Stimulated activated CD8-positive, alpha-beta memory T cell treated with anti-CD3 and anti-CD28 coated beads, Interleukin-4, amount 100 ng/mL, for 24 hours (primary cell): ENCODE measurements around the gene CFAP221.
"Not testable (repeated sequence)": the region's sequence is repeated elsewhere in the genome, so short reads cannot be mapped to it uniquely, and the experiment has no call there.

Experiments used
- DNase-seq: peaks from one replicate; pipeline ENCODE4 v3.0.0-alpha.2; 2020; ENCODE audit warnings: low read depth

The CFAP221 gene

DNA sequence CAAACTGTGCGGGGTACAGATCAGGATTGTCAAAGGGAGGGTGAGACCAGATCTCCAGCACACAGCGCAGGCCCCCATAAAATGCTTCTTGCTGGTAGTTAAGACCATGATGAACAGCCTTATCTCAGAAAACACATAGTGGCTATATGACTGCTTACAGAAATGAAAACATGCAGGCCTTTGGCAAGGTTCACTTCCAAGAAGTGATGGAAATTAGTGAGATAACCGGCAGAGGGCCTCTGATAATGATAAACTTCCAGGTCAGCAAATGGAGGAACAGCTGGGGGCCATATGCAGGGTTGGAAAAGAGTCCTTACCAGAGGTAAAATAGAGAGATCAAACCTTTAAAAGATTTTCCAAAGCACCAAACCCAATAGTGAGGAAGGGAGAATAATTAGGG, 46.6 kb downstream of the CFAP221 start:
- DNase-seq: no peak

DNA sequence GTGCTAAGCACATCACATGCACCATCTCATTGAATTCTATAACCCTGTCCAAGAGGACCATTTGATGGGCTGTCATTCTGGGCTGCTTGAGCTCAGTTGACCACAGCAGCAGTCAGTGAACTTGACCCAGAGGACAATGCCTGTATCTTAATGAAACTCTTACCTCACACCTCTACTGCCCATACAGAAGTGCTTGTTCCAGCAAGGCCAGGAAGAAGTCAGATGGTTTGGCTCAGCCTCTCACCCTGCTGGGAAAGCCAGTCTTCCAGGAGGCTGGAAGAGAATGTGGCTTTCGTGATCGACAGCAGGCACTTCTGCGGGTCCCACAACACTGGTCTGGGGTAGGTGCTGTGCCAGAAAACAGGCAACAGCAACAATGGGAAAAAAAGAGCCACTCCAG, 47.3 kb downstream of the CFAP221 start:
- no peak for DNase-seq

GRCh38 chr2:119592436-119592835, 48.2 kb downstream of the CFAP221 start:
- no peak for DNase-seq

DNA sequence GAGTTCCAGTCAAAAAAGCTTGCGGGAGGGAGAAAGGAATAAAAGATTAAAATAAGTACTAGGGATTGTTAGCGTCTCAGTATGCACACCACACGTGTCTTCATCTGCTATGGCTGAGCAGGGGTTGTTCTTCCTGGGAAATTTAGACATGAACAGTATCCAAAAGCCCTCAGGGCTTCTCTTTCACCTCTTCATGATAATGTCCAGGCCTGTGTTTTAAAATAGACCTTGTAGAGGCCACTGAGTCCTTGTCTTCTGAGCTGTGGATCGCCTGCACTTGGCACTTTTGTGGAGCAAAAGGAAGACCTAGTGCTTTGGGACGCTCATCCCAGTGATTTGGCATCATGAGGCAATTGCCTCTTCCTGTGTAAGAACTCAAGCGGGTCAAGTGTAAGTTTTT, 52.4 kb downstream of the CFAP221 start:
- DNase-seq: no peak

GRCh38 chr2:119598596-119599263, 54.5 kb downstream of the CFAP221 start:
- no peak for DNase-seq

- no peak for DNase-seq
Observed at GRCh38 chr2:119599384-119599783, 55.1 kb downstream of the CFAP221 start.

GRCh38 chr2:119605096-119605495, 60.8 kb downstream of the CFAP221 start:
- DNase-seq: no peak

GRCh38 chr2:119606674-119607073, 62.4 kb downstream of the CFAP221 start:
- DNase-seq: no peak

- no peak for DNase-seq
Observed at GRCh38 chr2:119608553-119608952, 64.3 kb downstream of the CFAP221 start.

GRCh38 chr2:119609337-119609736, 65.1 kb downstream of the CFAP221 start:
- no peak for DNase-seq

- DNase-seq: not testable (repeated sequence)
Observed at GRCh38 chr2:119614140-119614539, 69.9 kb downstream of the CFAP221 start.

GRCh38 chr2:119616421-119616820, 72.2 kb downstream of the CFAP221 start:
- no peak for DNase-seq

GRCh38 chr2:119617455-119617854, 73.2 kb downstream of the CFAP221 start:
- no peak for DNase-seq

GRCh38 chr2:119618725-119619124, 74.5 kb downstream of the CFAP221 start:
- DNase-seq: not testable (repeated sequence)

- no peak for DNase-seq
Observed at GRCh38 chr2:119625226-119625625, 81.0 kb downstream of the CFAP221 start.

DNA sequence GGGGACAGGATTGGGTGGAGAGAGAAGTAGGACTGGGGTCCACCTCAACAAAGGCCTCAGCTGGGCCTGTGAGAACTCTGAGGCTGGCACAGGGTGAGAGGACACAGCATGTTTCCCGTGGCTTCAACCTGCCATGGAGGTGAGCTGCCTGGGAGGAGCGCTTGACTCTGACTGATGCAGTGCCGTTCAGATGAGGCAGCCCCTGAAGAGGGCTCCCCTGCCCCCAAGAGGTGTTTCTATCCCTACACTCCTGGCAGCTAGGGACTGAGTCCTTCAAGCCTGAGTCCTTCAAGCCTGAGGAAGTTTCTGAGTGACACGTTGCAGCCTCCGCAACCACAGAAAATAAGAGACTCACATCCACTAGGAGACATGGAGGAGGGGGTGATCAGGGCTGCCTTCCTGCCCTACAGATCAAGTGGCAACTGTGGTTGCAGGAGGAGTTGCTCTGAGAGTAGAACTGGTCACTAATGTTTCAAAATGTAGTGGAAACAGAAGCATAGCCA, 85.1 kb downstream of the CFAP221 start:
- DNase-seq: no peak

DNA sequence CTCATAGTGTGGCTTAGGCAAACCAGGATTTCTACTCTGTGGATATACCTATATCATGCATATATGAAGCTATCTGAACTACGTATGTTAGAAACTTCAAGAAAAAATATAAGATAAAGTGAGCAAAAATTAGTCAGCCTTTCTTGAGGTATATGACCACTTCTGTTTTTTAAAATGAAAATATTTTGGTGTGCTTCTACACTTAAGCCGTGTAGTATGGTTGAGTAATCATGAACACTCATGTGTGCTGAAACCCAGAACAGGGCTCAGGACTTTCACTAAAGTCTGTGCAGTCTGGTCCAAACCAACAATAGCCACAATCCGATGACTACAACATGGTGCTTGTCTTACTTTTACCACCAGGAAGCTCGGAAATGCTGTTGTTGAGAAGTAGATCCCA, 85.9 kb downstream of the CFAP221 start:
- no peak for DNase-seq

DNA sequence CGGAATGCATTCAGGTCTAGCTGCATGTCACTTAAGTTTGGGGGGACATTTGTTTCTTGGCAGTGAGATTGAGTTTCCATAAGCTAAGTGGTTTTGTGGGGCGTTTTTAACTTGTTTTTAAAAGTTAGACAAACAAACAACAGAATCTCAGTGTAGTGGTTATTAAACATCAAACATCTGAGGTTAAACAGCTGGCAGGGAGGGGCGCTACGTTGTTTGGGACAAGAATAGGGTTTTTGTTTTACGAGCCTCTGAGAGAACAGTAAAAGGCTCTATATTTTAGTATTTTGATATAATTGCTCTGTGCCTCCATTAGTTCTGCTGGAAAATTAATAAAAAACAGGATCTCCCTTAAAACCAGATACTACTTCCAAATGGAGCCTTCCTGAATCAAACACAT, 93.1 kb downstream of the CFAP221 start:
- no peak for DNase-seq

DNA sequence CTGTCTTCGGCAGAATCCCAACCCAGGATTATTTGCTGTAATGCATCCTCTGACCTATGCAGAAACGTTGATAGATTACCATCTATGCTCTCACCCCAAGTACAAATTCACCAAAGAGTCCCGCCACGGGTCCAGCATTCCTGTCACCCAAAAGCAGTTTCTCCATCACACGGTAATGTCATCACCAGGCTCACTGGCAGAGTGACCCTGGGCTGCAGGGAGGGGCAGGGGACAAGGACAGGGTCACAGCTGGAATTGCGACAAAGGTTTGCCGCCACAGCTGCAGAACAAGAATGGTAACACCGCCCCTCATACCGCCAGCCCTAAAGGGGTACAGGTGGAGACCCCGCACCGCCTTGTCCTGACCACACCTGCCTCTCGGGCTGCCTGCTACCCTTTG, 94.0 kb downstream of the CFAP221 start:
- no peak for DNase-seq

DNA sequence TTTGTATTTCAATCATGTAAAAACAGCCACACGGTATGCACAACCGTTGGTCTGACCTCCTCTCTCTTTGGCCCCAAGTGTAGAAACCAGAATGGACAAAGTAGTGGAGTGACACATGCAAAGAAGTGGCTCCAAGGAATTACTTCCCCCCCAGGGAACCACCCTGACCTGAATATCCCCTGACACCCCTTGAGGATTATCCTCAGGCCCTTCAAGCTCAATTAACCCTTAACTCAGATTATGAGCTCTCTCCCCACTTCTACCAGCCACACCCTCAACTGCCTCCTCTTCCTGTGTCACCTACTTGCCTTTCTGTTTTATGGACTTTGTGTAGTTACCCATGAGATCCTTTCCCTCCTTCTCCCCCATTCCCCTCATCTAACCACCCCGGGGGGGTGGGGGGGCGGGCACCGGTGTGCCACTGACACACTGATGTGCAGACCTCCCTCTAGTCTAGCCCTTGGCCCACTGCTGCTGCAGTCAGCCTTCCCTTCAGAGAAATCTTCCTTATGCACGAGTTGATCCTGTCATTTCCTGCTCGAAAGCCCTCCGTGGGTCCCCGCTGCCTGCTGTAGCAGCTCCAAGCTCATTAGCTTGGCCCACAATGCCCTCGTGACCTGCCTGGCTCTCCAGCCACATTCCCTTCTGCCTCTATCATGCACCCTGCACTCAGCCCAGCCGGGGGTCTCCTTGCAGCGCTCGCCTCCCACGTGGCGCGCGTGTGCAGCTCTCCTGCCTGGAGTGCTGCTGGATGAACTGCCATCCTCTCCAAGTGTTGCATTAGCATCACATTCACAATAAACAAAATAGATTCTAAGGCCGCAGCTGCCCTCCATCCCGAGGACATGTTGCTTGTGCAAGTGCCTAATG, 94.7 kb downstream of the CFAP221 start:
- no peak for DNase-seq

- peak; percentile 61 for DNase-seq
Observed at GRCh38 chr2:119641562-119642258, 97.5 kb downstream of the CFAP221 start.

DNA sequence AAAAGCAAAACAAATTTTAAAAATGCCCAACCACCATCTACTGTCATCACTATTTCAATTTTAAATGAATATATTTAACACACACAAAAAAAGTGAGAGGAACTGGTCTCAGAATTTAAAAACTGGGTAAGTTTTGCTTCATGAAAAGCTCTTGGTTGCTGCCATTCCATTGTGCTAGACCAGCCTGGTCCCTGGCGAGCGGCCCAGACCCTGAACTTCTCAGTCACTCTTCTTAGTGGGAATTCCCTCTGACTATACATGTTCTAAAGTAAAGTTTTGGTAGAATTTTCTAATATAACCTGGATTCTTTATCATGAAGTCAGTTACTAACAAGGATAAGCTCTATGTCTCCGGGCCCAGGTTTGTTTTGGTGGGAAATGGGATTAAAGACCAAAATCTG, 99.9 kb downstream of the CFAP221 start:
- no peak for DNase-seq
